Activated CD8-positive, alpha-beta memory T cell treated with anti-CD3 and anti-CD28 coated beads, Interleukin-2, amount 50 U/mL, for 24 hours (primary cell): ENCODE measurements around the gene RENBP.

ENCODE experiments used
- DNase-seq: peaks from one replicate; pipeline ENCODE4 v3.0.0-alpha.2; 2020; ENCODE audit errors: extremely low read depth

The RENBP gene

DNA sequence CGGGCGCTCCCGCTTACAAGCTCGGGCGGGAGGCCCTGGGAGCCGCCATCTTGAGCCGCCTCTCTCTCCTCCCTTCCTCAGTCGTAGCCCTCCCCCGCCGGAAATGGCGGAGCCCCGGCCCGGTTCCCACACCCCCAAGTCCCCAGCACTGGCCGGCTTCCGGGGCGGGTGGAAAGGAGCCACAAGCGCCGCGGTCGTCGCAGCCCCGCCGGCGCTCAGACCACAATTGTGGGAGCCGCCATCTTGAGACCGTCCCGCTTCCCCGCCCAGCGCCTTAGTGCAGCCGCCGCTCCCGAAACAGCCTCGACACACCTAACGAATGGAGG lies 26.6 kb upstream of the RENBP start:
- DNase-seq = peak; percentile 76

GRCh38 chrX:153970357-153971123 lies 26.1 kb upstream of the RENBP start:
- no peak for DNase-seq

DNA sequence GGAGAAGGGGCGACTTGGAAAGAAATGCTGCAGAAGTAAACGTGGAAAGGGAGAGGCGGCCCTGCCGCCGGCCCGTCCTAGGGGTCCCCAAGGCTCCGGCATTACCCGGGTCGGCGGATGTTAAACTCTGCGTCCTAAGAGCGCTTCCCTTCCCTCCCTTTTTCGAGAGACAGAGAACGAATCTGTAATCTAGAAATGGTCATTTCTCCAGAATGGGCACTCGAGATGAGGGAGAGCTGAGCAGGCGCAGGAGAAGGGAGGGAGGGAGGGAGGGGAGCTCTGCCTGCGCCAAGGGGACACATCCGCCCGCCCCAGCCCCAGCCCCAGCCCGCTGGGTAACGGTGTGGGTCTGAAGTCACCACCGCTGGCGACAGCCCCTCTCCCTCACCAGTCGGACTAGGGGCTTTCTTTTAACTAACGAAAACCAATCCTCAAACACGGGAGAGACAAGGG lies 25.5 kb upstream of the RENBP start:
- no peak for DNase-seq

DNA sequence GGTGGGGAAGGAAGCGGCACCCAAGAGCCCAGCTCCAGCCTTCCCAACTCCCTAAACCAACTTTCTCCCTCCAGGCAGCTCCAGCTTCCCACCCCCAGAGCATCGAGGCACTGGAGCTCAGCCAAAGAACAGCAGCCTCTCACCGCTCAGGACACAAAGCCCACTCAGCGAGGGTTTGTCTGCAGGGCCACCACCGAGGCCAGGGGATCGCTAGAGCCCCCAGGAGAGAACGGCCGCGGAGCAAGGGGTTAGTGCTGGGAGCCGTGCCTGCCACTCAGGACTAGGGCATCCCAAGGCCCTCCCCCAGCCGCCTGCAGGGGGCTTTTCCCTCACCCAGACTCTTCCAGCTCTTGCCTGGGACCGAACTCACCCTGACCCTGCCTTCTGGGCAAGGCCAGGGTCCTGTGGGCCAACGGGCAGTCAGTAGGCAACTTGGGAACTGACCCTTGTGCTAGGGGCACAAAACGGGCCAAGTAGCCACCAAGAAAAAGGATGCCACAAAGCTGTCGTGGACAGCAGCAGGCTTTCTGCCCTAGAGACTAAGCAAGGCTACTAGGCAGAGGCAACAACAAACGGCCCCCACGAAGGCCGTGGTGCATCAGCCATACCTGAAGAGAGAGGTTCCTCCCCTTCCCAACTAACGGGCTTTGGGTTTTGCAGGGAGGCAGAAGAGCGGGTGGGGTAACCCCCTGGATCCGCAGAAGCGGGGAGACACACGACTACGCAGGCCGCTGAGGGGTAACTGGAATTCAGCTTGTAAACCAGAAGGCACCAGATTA lies 24.9 kb upstream of the RENBP start:
- DNase-seq = no peak

GRCh38 chrX:153968754-153969124 lies 24.3 kb upstream of the RENBP start:
- DNase-seq = no peak

- no peak for DNase-seq
Observed at GRCh38 chrX:153968255-153968654, 23.8 kb upstream of the RENBP start.

GRCh38 chrX:153967536-153968224 lies 23.2 kb upstream of the RENBP start:
- no peak for DNase-seq

- DNase-seq = no peak
Observed at GRCh38 chrX:153966841-153967535, 22.5 kb upstream of the RENBP start.

DNA sequence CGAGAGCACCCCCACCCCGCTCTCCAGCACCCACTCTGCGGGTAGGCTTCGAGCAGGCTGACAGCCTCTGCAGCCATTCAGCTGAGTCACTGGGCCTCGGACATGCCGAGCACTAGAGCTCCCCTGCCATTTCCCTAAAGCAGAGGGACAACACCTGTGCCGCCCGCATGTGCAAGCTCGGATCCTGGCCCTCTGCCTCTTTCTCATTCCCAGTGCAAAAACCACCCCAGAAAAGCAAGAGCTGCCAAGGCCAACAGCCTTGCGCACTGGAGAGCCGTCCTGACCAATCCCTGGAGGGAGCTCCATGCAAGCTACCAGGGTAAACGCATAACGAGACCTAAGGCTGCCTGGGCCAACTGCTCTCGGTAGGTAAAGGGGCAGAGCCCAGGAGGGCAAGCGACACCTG lies 21.8 kb upstream of the RENBP start:
- DNase-seq = no peak

DNA sequence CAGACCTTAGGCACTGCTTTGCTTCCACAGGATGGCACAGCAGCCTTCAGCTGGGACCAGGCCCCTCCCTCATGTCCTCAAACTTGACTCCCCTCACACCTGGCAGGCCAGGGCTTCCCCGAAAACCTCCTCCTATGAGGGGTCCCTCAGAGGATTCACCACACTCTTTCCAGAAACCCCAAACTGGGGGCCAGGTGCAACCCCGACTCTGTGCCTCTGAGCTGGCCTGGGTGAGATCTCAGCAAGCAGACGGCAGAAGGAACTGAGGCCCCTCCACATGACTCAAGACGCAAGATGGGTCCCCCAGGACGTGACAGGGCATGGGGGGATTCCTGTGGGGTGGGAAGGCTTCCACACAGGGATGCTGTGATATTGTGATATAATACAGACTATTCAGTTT lies 21.0 kb upstream of the RENBP start:
- DNase-seq = no peak

DNA sequence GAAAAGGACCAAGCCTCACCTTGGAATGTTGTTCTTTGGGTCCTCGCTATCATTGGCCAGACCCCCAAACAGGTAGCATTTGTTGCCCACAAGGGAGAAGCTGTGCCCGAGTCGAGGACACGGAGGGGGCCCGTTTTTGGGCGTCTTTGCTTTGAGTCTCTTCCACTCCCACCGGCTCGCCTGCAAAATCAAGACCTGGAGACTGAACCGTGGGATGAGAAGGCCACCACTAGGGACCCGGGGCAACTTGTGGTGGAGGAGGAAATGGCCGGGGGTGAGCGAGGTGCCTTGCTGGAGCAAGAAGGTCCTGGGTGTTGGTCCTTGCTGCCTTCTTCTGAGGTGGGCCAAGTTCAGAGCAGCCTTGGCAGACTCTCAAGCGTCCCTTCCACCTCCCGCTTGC lies 19.7 kb upstream of the RENBP start:
- no peak for DNase-seq

- no peak for DNase-seq
Observed at GRCh38 chrX:153963546-153963945, 19.1 kb upstream of the RENBP start.

DNA sequence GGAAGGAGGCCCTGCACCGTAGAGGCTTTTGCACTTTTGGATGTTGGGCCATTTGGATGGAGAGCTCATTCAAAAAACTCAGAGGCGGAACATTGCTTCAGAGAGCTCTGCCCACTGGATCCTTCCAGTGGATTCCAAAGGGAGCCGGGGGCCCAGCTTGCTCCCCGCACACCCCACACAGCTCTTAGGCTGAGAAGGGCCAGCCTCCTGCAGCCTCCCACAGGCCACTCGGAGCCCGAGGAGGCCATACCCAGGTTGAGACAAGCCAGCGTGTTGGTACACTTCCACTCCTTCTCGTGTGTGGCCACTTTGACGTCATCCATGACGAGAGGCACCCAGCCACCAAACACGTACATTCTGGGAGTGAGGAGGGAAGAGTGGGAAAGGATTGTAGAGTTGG lies 16.8 kb upstream of the RENBP start:
- DNase-seq = no peak

- no peak for DNase-seq
Observed at GRCh38 chrX:153960786-153961185, 16.3 kb upstream of the RENBP start.

DNA sequence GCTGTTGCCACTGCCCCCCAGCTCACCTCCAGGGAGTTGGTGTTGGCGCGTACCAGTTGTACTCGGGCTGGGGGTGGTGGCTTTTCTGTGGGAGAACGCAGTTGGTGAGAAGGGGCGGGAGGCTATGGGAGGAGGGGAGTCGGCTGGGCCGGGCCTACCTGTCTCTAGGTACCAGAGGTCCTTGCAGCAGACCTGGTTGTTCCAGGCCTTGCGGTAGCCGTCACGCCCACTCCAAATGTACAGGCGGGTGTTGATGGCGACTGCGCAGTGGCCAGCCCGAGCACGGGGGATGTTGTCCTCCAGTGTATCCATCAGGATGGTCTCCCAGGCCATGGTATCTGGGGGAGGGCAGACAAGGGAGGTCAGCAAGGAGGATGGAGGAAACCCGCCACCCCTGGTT lies 15.6 kb upstream of the RENBP start:
- DNase-seq = no peak

GRCh38 chrX:153959649-153960048 lies 15.2 kb upstream of the RENBP start:
- DNase-seq = no peak

- no peak for DNase-seq
Observed at GRCh38 chrX:153958605-153959004, 14.2 kb upstream of the RENBP start.

DNA sequence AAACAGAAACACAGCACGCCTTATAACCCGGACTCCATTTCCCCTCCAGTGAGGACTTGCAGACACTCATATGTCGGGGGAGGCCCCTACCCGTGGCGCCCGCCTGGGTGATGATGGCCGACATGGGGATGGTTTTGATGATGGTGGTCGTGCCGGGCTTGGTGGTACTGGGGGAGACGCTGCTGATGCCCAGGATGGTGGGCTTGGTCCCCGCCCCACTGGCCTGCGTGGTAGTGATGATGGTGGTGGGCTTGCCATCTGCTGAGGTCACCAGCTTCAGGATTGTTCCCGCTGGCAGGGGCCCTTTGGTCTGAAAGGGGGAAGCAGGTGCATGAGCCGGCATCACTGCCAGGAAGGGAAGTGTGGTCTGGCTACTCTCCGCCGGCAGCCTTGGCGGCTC lies 12.8 kb upstream of the RENBP start:
- DNase-seq = no peak

DNA sequence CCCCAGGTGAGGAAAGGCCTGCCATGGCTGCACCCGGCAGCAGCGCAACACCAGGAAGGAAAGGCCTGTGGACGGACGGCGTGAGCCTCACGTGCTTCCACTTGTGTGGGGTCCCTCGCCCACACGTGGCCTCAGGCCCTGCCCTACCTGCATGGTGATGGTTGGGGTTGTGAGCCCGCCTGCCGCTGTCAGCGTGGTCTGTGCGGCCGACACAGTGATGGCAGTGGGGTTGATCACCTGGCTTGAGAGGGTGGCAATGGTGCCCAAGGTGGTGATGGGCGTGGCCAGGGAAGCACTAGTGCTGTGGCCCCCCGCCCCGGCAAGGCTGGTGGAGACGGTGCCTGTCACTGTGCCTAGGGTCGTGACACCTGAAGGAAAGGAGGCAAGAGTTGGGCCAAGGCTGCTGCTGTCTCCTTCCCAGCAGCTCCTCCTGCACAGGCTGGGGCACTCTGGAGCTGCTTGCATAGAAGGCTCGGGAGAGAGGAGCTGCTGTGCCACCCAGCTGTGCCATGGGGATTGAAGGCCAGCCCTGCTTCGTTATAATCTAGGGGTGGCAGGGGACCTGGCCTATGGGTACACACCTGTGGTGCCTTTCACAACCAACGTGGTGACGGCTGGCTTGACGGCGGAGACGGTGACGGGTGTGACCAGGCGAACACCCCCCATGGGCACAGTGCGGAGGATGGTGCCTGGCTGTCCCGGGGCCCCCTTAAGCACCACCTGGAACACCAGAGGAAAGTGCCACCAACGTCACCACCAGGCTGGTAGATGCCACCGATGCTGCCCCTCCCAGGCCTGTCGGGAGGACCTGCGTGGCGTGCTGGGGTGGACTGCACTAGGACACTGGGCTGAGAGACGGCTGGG lies 11.8 kb upstream of the RENBP start:
- no peak for DNase-seq

GRCh38 chrX:153955228-153955732 lies 10.8 kb upstream of the RENBP start:
- no peak for DNase-seq
